Measurements from ENCODE around the gene WARS2. TPM values are rescaled to one million over a fixed set of nuclear protein-coding genes. Genes with fewer than 3 reads are reported as not detected.

Gene WARS2
- total RNA-seq, 1 donor from 2014 or later, result 5.8 TPM

- intact Hi-C loops (cut with DNase I), result no loop called here
- no peak for DNase-seq (ENCODE audit: missing footprints)
- ATAC-seq, result no peak
These were observed 149.0 kb downstream of the WARS2 start for GRCh38 chr1:118991448-118991847.

GRCh38 chr1:118990513-118991152 is 149.8 kb downstream of the WARS2 start:
- ATAC-seq (no peak), DNase-seq (ENCODE audit: missing footprints) (no peak)
- intact Hi-C loops (cut with DNase I), result no loop called here

- no peak for DNase-seq (ENCODE audit: missing footprints)
- no peak for ATAC-seq
- intact Hi-C loops (cut with DNase I), result no loop called here
These were observed 150.5 kb downstream of the WARS2 start for GRCh38 chr1:118989878-118990378.

DNA sequence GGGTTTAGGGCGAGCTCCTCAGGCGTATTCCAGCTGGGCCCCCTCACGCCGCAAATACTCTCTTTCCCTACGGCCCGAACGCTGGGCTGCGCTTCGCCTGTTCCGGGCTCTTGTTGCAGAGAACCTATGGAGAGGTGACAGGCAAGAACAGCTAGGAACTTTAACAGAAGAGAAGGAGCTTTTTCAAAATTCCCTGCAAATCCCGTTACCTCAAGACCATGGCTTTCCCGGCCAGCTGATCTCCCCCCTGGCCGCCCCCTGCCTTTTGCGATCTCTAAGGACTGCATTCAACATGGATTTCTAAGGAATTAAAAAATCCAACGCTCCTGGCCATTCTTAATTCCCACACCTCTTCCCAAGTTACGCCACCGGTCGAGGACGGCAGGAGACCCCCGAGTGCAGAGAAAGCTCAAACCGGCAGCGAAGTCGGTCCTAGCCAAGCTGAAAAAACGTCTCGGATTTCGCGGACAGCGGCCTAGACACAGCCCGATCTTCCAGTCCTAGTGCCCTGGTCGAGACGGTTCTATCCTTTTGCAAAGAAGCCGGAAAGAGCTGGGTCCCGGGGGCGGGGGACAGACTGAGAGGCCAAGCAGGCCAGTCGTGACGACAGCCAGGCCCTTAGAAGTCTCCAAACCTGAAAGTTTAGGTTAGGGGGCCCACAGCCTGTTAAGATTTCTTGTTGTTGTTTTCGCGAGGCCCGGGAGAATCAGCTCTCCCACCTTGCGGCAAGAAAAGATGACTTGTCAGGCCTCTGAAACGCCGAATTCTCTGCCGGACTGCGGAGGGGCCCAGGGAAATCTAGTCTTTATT is 151.2 kb downstream of the WARS2 start:
- no peak for DNase-seq (ENCODE audit: missing footprints)
- intact Hi-C loops (cut with DNase I), result no loop called here
- no peak for ATAC-seq

GRCh38 chr1:118988186-118989005 is 152.1 kb downstream of the WARS2 start, which contains the start of gene TBX15:
TSS of gene TBX15 (minus strand) at chr1:118988343. CDS start at chr1:118987795, 548 bp downstream.
- DNase-seq (ENCODE audit: missing footprints) (no peak), ATAC-seq (no peak)
- intact Hi-C loops (cut with DNase I), result no loop called here

- intact Hi-C loops (cut with DNase I), result no loop called here
- no peak for DNase-seq (ENCODE audit: missing footprints)
- peak; percentile 71 for ATAC-seq
These were observed 152.8 kb downstream of the WARS2 start for GRCh38 chr1:118987468-118988185.

DNA sequence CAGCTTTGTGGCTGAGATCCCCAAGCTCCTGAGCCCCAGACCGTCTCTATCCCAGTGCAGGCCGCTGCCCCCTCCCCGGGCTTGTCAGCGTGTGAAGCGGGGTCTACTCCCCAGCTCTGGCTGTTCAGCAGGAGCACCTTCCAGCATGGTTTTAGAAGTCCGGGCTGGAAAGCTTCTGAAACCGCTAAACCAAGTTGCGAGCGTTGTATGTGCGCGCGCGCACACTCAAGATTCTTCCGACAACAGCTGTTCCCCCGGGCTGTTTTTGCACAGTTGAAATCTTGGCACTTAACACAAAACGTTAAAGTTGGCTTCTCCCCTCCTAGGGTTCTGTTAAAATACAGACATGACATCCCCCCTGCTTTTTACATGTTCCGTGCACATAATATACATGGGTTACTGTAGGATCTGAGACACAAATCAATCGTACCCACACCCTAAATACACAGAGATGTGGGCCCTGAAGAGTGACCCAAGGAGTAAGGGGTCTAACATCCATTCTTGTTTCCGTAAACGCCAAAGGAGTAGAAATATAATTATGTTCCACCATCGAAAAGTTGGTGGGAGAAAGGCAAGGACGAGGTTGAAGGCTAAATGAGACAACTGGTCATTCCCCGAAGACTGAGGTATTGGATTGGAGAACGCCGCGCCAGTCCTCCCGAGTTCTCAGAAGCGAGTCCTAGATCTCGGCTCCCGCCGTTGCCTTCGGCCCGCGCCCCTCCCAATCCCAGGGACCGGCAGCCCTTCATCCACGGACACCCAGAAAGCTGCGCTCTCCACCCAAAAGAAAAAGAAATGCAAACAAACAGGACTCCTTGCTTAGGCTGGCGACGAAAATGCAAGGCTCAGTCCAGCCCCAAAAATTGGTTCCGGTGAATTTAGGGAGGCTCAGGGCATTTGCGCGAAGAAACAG is 153.6 kb downstream of the WARS2 start:
- ATAC-seq (no peak), DNase-seq (ENCODE audit: missing footprints) (no peak)
- intact Hi-C loops (cut with DNase I), result no loop called here

- ATAC-seq (no peak), DNase-seq (ENCODE audit: missing footprints) (no peak)
- intact Hi-C loops (cut with DNase I), result no loop called here
These were observed 154.6 kb downstream of the WARS2 start for GRCh38 chr1:118985640-118986554.

GRCh38 chr1:118984722-118985639 is 155.5 kb downstream of the WARS2 start:
- intact Hi-C loops (cut with DNase I), result no loop called here
- DNase-seq (ENCODE audit: missing footprints) (no peak), ATAC-seq (no peak)

GRCh38 chr1:118984086-118984721 is 156.2 kb downstream of the WARS2 start:
- no peak for DNase-seq (ENCODE audit: missing footprints)
- intact Hi-C loops (cut with DNase I), result no loop called here

GRCh38 chr1:118983558-118984041 is 156.9 kb downstream of the WARS2 start:
- ATAC-seq, result no peak
- DNase-seq (ENCODE audit: missing footprints), result no peak
- intact Hi-C loops (cut with DNase I), result loop anchor here (2.0 kb wide), 1 partner anchor 55 kb away; no protein-coding TSS in a partner anchor

More at GRCh38 chr1:118984086-118984721, 156.2 kb downstream of the WARS2 start:
- peak; percentile 33 for ATAC-seq

DNA sequence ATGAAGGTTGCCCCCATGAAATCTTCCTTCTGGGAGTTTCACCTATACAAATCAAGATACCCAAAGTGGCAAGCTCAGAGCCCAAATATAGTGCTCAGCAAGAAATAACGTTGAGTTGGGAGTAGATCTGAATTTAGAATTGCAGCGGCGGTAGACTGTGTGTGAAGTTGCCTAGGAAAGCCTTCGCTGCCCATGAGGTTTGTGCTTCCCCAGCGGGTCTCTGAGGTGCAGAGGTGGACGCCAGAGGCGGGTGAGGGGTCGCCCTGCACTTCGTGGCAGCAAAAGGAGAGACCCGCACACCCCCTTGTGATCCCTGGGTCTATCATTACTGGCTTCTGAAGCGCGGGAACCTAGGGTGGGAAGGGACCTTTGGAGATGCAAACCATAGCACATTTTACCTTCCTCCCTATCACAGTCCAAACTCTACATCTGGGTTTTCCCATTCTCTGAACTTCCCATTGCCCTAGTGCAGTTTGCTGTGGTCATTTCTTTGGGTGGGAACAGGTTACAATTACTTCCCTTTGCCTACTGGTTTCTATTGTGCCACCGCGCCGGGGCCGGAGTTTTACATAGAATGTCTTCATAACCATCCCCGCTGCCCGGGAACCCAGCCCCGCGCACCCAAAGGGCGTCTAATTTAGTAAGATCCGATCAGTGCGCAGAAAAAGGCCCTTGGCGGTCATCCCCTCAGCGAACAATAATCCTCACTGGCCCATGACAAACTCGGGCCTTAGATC is 157.5 kb downstream of the WARS2 start:
- ATAC-seq (no peak), DNase-seq (ENCODE audit: missing footprints) (no peak)
- intact Hi-C loops (cut with DNase I), result loop anchor here (2.0 kb wide), 1 partner anchor 56 kb away; no protein-coding TSS in a partner anchor

DNA sequence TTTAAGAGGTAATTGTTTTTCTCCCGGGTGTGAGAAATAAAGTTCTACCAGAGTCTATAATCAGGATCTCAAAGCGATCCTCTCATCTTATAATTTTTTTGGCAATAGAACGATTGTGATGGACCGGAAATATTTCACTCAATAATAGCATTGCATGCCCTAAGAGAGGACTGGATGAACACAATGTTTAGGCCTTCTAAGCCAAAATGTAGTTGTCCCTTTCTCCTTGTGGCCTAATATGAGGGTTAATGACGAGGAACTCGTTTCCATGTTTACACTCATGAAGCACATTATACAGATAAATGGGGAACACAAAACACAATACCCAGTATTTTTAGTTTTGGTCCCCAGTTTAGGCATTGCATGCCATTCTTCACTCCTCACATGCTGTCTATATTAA is 158.2 kb downstream of the WARS2 start:
- no peak for DNase-seq (ENCODE audit: missing footprints)
- intact Hi-C loops (cut with DNase I), result loop anchor here (2.0 kb wide), 1 partner anchor 57 kb away; no protein-coding TSS in a partner anchor
- no peak for ATAC-seq

GRCh38 chr1:118981436-118981835 is 159.0 kb downstream of the WARS2 start:
- intact Hi-C loops (cut with DNase I), result no loop called here
- DNase-seq (ENCODE audit: missing footprints) (no peak), ATAC-seq (no peak)

All from Right ventricle myocardium inferior (tissue), 1 donor.